GM21515 (cell line): ENCODE results near the gene GRIK4.

ENCODE experiments used
- ATAC-seq: cut with Tn5 transposase; IDR thresholded peaks from one replicate; pipeline ENCODE4 v1.9.1; 2021; ENCODE audit not compliant: unreplicated experiment

GRIK4 gene

GRCh38 chr11:120547316-120547715 lies 35.8 kb downstream of the GRIK4 start:
- no peak for ATAC-seq

- no peak for ATAC-seq
These were observed 36.5 kb downstream of the GRIK4 start for GRCh38 chr11:120547811-120548681.

GRCh38 chr11:120548682-120549209 lies 37.2 kb downstream of the GRIK4 start:
- no peak for ATAC-seq

- no peak for ATAC-seq
These were observed 37.8 kb downstream of the GRIK4 start for GRCh38 chr11:120549346-120549745.

- ATAC-seq, result no peak
These were observed 38.5 kb downstream of the GRIK4 start for GRCh38 chr11:120550007-120550406.

DNA sequence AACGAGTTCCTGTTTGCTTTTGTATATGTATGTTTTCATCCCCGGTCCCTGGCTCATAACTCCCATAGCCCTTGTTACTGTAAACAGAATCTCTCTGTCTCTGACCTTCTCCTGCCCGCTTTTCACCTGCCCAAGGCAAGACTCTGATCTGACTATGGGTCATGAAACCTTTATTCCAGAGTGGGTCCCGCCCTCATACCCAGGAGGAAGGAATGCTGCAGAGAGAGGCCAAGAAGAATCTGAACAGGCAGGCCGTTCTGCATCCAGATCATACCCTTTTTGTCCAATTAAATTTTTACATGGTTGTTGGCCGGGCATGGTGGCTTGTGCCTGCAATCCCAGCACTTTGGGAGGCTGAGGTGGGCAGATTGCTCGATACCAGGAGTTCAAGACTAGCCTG lies 39.6 kb downstream of the GRIK4 start:
- ATAC-seq, result no peak

GRCh38 chr11:120554766-120555432 lies 43.4 kb downstream of the GRIK4 start:
- ATAC-seq, result no peak

DNA sequence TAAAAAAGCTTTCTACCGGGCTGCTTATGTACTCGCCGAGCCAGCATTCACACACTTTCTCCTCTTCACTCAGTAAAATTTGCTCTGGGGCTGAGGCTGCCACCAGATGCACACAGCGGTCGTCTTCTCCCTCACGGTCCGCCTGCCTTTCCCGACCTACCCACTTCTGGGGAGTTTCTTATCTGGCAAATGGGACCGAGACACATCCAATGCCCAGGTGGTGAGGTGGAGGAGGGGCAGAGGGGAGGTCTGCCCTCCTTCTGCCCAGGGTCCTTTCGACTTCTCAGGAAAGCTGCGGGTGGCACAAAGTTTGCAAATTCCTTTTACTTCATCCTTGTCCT lies 43.9 kb downstream of the GRIK4 start:
- no peak for ATAC-seq

- no peak for ATAC-seq
These were observed 45.2 kb downstream of the GRIK4 start for GRCh38 chr11:120556797-120557196.

- no peak for ATAC-seq
These were observed 47.3 kb downstream of the GRIK4 start for GRCh38 chr11:120558744-120559431.

DNA sequence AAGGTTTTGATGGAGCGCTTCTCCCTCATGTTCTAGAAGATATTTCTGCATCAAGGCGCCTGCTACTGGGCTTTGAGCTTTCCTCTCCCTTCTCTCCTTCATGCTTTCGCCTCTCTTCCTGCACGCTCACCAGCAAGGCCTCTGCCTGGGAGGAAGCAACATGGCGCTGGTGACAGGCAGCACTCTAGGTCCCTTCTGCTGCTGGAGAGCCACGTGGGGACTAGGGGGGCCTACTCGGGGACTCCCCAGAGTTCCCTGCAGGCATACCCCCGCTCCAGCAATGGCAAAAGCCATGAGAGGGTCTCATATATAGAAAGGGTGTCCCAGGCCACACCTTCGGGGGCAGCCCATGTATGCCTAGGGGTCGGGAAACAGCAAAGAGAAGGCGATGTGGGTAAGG lies 49.7 kb downstream of the GRIK4 start:
- no peak for ATAC-seq

DNA sequence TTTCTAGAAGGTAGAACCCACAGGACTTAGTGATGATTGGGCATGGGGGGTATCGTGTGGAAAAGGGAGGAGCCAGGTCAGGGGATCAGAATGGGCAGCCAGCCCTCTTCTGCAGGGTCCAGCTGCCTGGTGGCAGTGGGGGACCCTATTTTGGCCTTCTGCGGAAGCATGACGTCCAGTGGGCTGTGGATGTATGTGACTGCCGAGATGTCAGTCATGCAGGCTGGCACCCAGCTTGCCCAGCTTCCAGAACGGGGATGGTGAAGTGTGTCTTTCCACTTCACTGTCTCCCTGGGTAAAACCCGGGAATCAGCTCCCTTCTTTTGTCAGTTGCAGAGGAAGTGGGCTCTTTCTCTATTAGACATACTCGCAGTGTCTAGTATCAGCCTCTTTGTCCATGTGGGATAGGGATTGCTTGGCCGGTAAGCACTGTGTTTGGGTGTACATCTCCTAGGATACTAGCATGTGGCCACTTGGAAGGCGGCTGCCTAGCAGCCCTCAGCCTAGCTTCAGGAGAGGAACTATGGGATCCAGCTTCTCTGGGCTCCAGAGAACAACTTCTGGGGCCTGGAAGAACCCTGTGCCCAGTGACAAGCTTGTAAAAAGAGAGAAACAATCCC lies 51.4 kb downstream of the GRIK4 start:
- no peak for ATAC-seq

- ATAC-seq, result no peak
These were observed 52.4 kb downstream of the GRIK4 start for GRCh38 chr11:120563703-120564572.

GRCh38 chr11:120564573-120565311 lies 53.2 kb downstream of the GRIK4 start:
- peak; percentile 73 for ATAC-seq

GRCh38 chr11:120565466-120566155 lies 54.1 kb downstream of the GRIK4 start:
- ATAC-seq, result no peak

GRCh38 chr11:120566176-120566575 lies 54.6 kb downstream of the GRIK4 start:
- no peak for ATAC-seq

- ATAC-seq, result no peak
These were observed 57.2 kb downstream of the GRIK4 start for GRCh38 chr11:120568572-120569307.

- ATAC-seq, result no peak
These were observed 58.3 kb downstream of the GRIK4 start for GRCh38 chr11:120569861-120570260.
